ENCODE data around the gene ABHD17B. TPM values are rescaled to one million over a fixed set of nuclear protein-coding genes. Genes with fewer than 3 reads are reported as not detected.

Gene ABHD17B
- total and polyA plus RNA-seq, 4 donors, result 5.2 to 17.7 (median 10.1) TPM

DNA sequence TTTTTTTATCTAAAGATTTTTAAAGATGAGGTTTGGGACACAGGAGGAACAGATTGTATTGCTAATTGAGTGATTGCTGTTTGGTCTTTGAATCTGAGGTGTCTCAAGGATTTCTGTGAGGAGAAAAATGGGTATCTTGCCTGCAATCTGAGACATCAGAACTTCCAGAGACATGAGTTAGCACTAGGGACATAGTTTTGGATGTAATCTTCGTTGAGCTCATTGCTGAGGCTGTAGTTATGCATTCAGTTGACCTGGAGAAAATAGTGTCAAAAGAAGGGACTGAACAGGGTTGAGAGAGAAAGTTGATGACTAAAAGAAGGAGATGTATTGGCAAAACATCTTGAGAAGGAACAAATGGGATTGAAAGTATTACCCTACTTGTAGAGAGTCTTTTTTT lies 25.1 kb upstream of the ABHD17B start (continued):
- TF ChIP-seq RXRA (IDR thresholded peaks at IDR 0.05) (no peak), NR2F2 (IDR thresholded peaks at IDR 0.05) (no peak), HNF4G (IDR thresholded peaks at IDR 0.05) (no peak), SP1 (IDR thresholded peaks at IDR 0.05) (no peak)
- TF ChIP-seq, protein P1, sequence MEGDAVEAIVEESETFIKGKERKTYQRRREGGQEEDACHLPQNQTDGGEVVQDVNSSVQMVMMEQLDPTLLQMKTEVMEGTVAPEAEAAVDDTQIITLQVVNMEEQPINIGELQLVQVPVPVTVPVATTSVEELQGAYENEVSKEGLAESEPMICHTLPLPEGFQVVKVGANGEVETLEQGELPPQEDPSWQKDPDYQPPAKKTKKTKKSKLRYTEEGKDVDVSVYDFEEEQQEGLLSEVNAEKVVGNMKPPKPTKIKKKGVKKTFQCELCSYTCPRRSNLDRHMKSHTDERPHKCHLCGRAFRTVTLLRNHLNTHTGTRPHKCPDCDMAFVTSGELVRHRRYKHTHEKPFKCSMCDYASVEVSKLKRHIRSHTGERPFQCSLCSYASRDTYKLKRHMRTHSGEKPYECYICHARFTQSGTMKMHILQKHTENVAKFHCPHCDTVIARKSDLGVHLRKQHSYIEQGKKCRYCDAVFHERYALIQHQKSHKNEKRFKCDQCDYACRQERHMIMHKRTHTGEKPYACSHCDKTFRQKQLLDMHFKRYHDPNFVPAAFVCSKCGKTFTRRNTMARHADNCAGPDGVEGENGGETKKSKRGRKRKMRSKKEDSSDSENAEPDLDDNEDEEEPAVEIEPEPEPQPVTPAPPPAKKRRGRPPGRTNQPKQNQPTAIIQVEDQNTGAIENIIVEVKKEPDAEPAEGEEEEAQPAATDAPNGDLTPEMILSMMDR (IDR thresholded peaks at IDR 0.05; ENCODE audit: low read depth, low read length, missing input control), result no peak

- Histone ChIP-seq H3K36me3 (ENCODE audit: control insufficient read depth in 4 of 4, insufficient read depth in 3 of 4, low read depth in 1 of 4, low read length in 3 of 4) (no peaks in the 10 kb centered on the region), H3K4me3 (ENCODE audit: low read depth in 1 of 3, low read length in 3 of 3) (no peak overlapping the region), H3K27ac (ENCODE audit: low read depth in 1 of 2, low read length in 2 of 2) (no peak overlapping the region), H3K9me3 (ENCODE audit: control insufficient read depth in 4 of 4, low read length in 3 of 4) (no peaks in the 10 kb centered on the region), H3K9ac (ENCODE audit: low read depth in 1 of 2, low read length in 2 of 2) (no peak overlapping the region), H3K4me1 (ENCODE audit: control insufficient read depth in 4 of 4, insufficient read depth in 4 of 4, low read length in 3 of 4) (peaks cover 0 to 6% (median 2%) of the 10 kb centered on the region in 4 donors), H3K27me3 (ENCODE audit: control insufficient read depth in 4 of 4, insufficient read depth in 4 of 4, low read length in 3 of 4) (no peaks in the 10 kb centered on the region)
- no peak for DNase-seq (ENCODE audit: low spot score)
- WGBS, result 79% methylated on average over 2 of the region's 2 CpGs
- no peak for TF ChIP-seq JUND (IDR thresholded peaks at IDR 0.05)
- no peak for TF ChIP-seq NR2F2 (IDR thresholded peaks at IDR 0.05)
- TF ChIP-seq, protein P2, sequence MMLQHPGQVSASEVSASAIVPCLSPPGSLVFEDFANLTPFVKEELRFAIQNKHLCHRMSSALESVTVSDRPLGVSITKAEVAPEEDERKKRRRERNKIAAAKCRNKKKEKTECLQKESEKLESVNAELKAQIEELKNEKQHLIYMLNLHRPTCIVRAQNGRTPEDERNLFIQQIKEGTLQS (IDR thresholded peaks at IDR 0.05), result no peak
- TF ChIP-seq HNF4G (IDR thresholded peaks at IDR 0.05), result no peak
- no peak for TF ChIP-seq HNF4A (conservative IDR thresholded peaks at IDR 0.05)
- TF ChIP-seq GABPA (IDR thresholded peaks at IDR 0.05 in 1 of 2, conservative IDR thresholded peaks at IDR 0.05 in 1 of 2), result no peak
- TF ChIP-seq YY1 (IDR thresholded peaks at IDR 0.05), result no peak
- TF ChIP-seq, protein P3, sequence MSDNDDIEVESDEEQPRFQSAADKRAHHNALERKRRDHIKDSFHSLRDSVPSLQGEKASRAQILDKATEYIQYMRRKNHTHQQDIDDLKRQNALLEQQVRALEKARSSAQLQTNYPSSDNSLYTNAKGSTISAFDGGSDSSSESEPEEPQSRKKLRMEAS (IDR thresholded peaks at IDR 0.05), result no peak
- TF ChIP-seq FOXA1 (IDR thresholded peaks at IDR 0.05), result no peak
- no peak for TF ChIP-seq TAF1 (conservative IDR thresholded peaks at IDR 0.05)
- no peak for TF ChIP-seq FOXA2 (IDR thresholded peaks at IDR 0.05)
- TF ChIP-seq EGR1 (IDR thresholded peaks at IDR 0.05; ENCODE audit: low read depth in 2 of 2), result no peak
- TF ChIP-seq, protein P1 (IDR thresholded peaks at IDR 0.05; ENCODE audit: low read depth, low read length, missing input control), result no peak
- TF ChIP-seq, protein P4, sequence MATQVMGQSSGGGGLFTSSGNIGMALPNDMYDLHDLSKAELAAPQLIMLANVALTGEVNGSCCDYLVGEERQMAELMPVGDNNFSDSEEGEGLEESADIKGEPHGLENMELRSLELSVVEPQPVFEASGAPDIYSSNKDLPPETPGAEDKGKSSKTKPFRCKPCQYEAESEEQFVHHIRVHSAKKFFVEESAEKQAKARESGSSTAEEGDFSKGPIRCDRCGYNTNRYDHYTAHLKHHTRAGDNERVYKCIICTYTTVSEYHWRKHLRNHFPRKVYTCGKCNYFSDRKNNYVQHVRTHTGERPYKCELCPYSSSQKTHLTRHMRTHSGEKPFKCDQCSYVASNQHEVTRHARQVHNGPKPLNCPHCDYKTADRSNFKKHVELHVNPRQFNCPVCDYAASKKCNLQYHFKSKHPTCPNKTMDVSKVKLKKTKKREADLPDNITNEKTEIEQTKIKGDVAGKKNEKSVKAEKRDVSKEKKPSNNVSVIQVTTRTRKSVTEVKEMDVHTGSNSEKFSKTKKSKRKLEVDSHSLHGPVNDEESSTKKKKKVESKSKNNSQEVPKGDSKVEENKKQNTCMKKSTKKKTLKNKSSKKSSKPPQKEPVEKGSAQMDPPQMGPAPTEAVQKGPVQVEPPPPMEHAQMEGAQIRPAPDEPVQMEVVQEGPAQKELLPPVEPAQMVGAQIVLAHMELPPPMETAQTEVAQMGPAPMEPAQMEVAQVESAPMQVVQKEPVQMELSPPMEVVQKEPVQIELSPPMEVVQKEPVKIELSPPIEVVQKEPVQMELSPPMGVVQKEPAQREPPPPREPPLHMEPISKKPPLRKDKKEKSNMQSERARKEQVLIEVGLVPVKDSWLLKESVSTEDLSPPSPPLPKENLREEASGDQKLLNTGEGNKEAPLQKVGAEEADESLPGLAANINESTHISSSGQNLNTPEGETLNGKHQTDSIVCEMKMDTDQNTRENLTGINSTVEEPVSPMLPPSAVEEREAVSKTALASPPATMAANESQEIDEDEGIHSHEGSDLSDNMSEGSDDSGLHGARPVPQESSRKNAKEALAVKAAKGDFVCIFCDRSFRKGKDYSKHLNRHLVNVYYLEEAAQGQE (IDR thresholded peaks at IDR 0.05), result no peak
- no peak for TF ChIP-seq SP1 (IDR thresholded peaks at IDR 0.05)
- TF ChIP-seq RAD21 (IDR thresholded peaks at IDR 0.05), result no peak
- no peak for TF ChIP-seq ZBTB33 (IDR thresholded peaks at IDR 0.05)
- no peak for TF ChIP-seq RXRA (IDR thresholded peaks at IDR 0.05)
Observed at GRCh38 chr9:71931166-71931565, 20.2 kb upstream of the ABHD17B start.
